ENCODE measurements around the gene LORICRIN. TPM values are rescaled to one million over a fixed set of nuclear protein-coding genes. Genes with fewer than 3 reads are reported as not detected.

LORICRIN gene
- total RNA-seq, 1 experiment from 2014 or later = not detected

DNA sequence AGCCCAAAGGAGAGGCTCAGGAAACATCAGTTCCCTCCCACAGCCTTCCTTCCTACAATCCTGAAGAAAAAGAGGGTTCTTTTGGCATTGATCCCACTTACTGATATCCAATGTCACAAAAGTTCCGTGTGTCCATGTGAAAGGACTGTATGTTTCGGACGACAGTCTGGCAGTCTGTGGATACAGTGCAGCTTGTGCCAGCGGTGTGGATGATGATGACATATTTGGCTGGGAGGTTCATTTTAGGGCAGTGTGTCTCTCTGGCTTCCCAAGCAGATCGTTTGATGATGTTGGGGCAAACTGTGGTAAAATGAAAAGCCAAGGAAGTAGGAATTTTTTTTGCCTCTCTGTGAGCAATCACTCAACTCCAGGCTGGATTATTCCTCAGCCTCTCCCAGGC, 42.8 kb downstream of the LORICRIN start:
- no peak for DNase-seq (ENCODE audit: low spot score)

DNA sequence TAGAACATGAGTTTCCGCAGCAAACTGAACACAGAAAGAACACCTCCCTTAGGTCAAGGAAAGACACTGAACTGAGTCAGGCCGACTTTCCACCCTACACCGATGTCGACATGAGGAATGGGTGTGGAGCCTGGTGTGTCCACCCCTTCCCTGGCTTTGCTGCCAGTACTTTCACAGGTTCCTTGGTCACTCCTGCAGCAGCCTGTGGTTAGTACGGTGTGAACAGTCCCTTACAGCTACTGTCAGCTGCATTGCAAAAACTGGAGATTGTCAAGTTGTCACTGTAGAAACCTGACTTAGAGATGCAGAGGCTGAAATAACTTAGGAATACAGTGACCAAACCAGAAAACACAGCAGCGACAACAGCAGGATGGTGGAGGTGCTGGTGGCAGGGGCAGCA, 46.2 kb downstream of the LORICRIN start:
- DNase-seq (ENCODE audit: low spot score) = no peak

DNA sequence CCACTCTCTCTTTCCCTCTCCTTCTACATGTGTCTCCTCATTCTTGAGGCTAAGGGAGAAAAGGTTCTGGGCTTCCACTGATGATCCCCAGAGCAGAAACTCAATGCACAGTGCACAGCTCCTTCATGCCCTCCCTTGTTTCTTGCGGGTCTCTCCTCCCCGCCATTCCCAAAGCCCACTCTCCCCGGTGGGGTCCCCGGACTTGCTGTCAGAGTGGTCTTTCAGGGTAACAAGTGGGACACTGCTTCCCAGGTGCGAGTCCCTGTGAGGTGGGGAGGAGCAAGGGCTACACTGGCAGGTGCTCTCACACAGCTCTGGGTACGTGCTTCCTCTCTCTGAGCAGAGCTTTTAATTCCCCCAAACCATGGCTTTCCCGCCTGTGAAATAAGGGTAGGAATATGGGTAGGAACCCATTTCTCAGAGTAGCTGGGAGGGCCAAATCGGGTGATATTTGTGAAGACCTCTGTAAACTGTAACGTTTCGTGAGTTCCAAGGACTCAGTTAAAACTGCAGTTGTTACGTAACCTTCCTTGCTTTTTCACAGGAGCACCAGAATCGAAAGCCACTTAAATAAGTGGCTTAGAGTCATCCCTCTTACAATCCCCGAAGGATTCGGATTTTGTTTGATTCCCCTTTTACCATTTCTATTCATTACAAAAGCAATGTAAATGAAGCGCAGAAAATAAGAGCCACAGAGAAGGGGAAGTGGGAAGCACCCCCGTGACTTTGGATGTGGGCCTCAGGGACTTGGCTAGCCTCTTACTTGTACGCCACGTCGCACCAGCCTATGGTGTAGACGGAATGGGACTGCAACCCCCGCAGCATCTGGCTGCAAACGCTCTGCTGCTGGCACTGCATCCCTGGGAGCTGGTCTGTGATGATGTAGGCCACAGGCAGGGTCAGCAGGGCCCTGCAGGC, 47.1 kb downstream of the LORICRIN start:
- DNase-seq (ENCODE audit: low spot score) = no peak

DNA sequence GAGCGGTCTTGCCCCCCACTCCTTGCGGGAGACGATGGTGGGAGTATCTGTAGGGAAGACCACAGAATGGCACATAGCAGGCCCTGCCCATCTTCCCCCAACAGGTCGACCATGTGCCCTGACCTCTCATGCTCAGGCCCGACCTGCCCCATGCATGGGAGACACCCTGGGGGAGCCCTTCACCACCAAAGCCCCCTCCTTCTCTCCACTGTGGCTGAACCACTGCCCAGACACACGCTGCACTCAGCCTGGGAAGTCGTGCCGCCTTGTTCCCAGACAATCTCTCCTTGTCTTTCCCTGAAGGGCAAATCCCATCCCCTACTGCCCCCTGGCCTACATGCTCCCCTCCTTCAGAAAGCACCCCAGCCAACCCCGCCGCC, 47.7 kb downstream of the LORICRIN start:
- no peak for DNase-seq (ENCODE audit: low spot score)

DNA sequence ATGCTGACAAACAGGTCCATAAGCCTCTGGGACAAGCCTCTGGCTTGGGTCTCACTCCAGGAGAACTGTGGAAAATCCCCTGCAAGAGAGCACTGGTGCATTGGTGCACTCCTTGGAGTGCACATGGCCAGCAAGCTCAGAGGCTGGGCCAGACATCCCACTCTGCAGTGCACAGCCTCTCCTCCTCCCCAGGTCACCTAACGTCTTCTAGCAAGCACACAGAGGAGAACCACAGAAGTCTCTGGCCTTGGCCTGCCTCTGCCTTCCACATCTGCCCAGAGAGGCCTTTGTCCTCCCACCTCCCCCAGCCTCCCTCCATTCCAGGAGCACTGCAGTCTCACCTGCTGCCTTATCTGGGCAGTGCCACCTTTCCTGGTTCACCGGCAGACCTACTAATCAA, 49.1 kb downstream of the LORICRIN start:
- DNase-seq (ENCODE audit: low spot score) = no peak

DNA sequence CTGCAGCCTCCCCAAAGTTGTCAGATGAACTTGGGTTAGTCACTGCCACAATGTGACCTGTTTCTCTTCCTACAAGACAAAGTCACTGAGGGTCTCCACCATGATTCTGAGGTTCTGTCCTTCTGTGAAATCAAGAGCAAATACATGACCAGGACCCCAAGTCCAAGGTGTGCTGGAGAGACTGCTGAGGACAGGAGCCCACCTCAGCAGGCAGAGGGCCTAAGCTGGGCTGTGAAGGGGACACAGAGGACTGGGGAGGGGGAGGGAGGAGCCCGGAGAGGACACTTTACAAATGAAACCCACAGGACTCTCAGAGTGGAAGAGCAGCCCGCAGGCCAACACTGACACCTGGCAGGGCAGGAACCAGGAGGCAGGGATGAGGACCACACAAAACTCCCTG, 50.0 kb downstream of the LORICRIN start:
- no peak for DNase-seq (ENCODE audit: low spot score)

DNA sequence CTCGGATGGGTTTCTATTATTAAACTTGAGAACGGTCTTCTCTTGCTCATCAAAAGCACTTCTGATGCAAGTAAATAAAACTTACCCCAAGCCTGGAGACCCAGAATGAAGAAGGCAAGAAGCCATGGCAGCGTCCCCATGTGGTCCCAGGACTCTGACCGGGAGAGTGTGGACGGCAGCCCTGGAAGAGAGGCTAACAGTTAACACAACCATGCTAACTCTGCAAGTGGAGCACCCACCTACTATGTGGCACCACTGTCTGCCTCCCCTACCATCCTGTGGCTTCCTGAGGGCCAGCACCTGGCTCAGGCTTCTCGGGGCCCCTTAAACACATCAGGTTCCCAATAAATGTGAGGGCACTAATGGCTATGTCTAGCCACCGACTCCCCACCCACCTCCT, 51.0 kb downstream of the LORICRIN start:
- no peak for DNase-seq (ENCODE audit: low spot score)

Other genes starting within 250 kb of the LORICRIN start
- not detected in 2 replicates for gene SPRR1B, start 228.5 kb upstream of the LORICRIN start, total RNA-seq (2014; rRNA removed; shearing (Covaris generic))
- not detected in 2 replicates for gene SPRR2D, start 218.6 kb upstream of the LORICRIN start, total RNA-seq (2014; rRNA removed; shearing (Covaris generic))
- gene SPRR2A, start 202.2 kb upstream of the LORICRIN start, total RNA-seq (2014; rRNA removed; shearing (Covaris generic)) = not detected in 2 replicates
- gene SPRR2B, start 188.1 kb upstream of the LORICRIN start, total RNA-seq (2014; rRNA removed; shearing (Covaris generic)) = not detected in 2 replicates
- gene SPRR2E, start 165.2 kb upstream of the LORICRIN start, total RNA-seq (2014; rRNA removed; shearing (Covaris generic)) = not detected in 2 replicates
- gene SPRR2F, start 146.2 kb upstream of the LORICRIN start, total RNA-seq (2014; rRNA removed; shearing (Covaris generic)) = not detected in 2 replicates
- not detected in 2 replicates for gene SPRR2G, start 108.8 kb upstream of the LORICRIN start, total RNA-seq (2014; rRNA removed; shearing (Covaris generic))
- gene LELP1, start 56.3 kb upstream of the LORICRIN start, total RNA-seq (2014; rRNA removed; shearing (Covaris generic)) = not detected in 2 replicates
- not detected in 2 replicates for gene PRR9, start 42.1 kb upstream of the LORICRIN start, total RNA-seq (2014; rRNA removed; shearing (Covaris generic))
- gene PGLYRP3, start 53.3 kb downstream of the LORICRIN start, total RNA-seq (2014; rRNA removed; shearing (Covaris generic)) = not detected in 2 replicates
- gene PGLYRP4, start 89.2 kb downstream of the LORICRIN start, total RNA-seq (2014; rRNA removed; shearing (Covaris generic)) = not detected in 2 replicates
- gene S100A9, start 98.2 kb downstream of the LORICRIN start, total RNA-seq (2014; rRNA removed; shearing (Covaris generic)) = 0.74 TPM in 1 of 2 replicates, not detected in the other
- not detected in 2 replicates for gene S100A12, start 115.9 kb downstream of the LORICRIN start, total RNA-seq (2014; rRNA removed; shearing (Covaris generic))
- not detected in 2 replicates for gene S100A8, start 131.4 kb downstream of the LORICRIN start, total RNA-seq (2014; rRNA removed; shearing (Covaris generic))
- not detected in 2 replicates for gene S100A7A, start 156.8 kb downstream of the LORICRIN start, total RNA-seq (2014; rRNA removed; shearing (Covaris generic))
- not detected in 2 replicates for gene S100A7, start 201.0 kb downstream of the LORICRIN start, total RNA-seq (2014; rRNA removed; shearing (Covaris generic))